HepG2 (cell line): ENCODE data around the gene CHRM2. TPM values are rescaled to one million over a fixed set of nuclear protein-coding genes. Genes with fewer than 3 reads are reported as not detected.

Experiments used
- ATAC-seq: fragments of 200-7000 bp; cut with Tn5 transposase; 3 replicates; pipeline ENCODE4 v1.9.1; 2020; ENCODE audit warnings: mild to moderate bottlenecking, moderate library complexity
- BruUV-seq: library from RNA; stranded (reverse); fragments of 400-500 nt; replicated peaks from 2 replicates; lab custom pipeline; 2021; lab: Mats Ljungman, UMichigan
- CTCF ChIA-PET: fragments of 300-600 bp; formaldehyde crosslinking; extraction: SDS; loops from one replicate; lab custom pipeline; 2021; ENCODE audit warnings: low total read pairs, inconsistent platforms, low intra/inter-chr PET ratio; lab: Yijun Ruan, JAX
- POLR2A ChIA-PET: fragments of 350-600 bp; sonication (Branson Sonifier 250); formaldehyde crosslinking; loops from one replicate; lab custom pipeline; 2020; ENCODE audit warnings: antibody characterized with exemption, inconsistent platforms; lab: Yijun Ruan, JAX
- DNase-seq: peaks from one replicate; pipeline ENCODE4 v3.0.0-alpha.2; 2015; ENCODE audit warnings: low spot score
- FAIRE-seq: peaks from 3 replicates; lab custom pipeline; 2011; peaks lifted over from hg19 to GRCh38; lab: Jason Lieb, UNC
- H2AFZ ChIP-seq: one replicate; pipeline ENCODE4 v1.6.1; 2011; ENCODE audit warnings: low read length, inconsistent platforms
- H3K27ac ChIP-seq: fragments of 300-600 bp; 3 replicates; pipeline ENCODE4 v1.8.0; 2011; ENCODE audit warnings: mixed run types, mild to moderate bottlenecking, mixed read lengths, low read length, inconsistent platforms; ENCODE audit not compliant: insufficient read depth; ENCODE audit errors: extremely low read length
- H3K27me3 ChIP-seq, 2 experiments: fragments of 200-600 bp in 1 of 2; 2 replicates in 1 of 2; 3 replicates in 1 of 2; pipeline versions ENCODE4 v1.6.0 to v1.8.0; 2011; ENCODE audit warnings: low read length in 2 of 2, mild to moderate bottlenecking in 2 of 2, moderate library complexity in 2 of 2, inconsistent platforms in 1 of 2; ENCODE audit not compliant: insufficient read depth in 2 of 2, control insufficient read depth in 1 of 2
- H3K36me3 ChIP-seq, 2 experiments: fragments of 200-600 bp in 1 of 2; replicated peaks in 1 of 2; 2 replicates in 1 of 2; 3 replicates in 1 of 2; pipeline versions ENCODE4 v1.5.1 to v1.8.0; 2011; ENCODE audit warnings: low read length in 2 of 2, inconsistent platforms in 1 of 2; ENCODE audit not compliant: insufficient read depth in 2 of 2, control insufficient read depth in 1 of 2
- H3K4me1 ChIP-seq: 2 replicates; pipeline ENCODE4 v1.5.1; 2012; ENCODE audit warnings: low read length, inconsistent platforms; ENCODE audit not compliant: insufficient read depth
- H3K4me2 ChIP-seq: 2 replicates; pipeline ENCODE4 v1.6.0; 2011; ENCODE audit warnings: low read depth, low read length, inconsistent platforms
- H3K4me3 ChIP-seq, 3 experiments: fragments of 200-600 bp in 1 of 3; sonication (generic), shearing (Covaris generic) in 1 of 3; replicated peaks in 1 of 3; 2 replicates each; pipeline ENCODE4 v1.5.1; 2011 to 2016; ENCODE audit warnings: low read length in 3 of 3, inconsistent platforms in 2 of 3, low read depth in 2 of 3, mild to moderate bottlenecking in 2 of 3, control low read depth in 1 of 3, mixed read lengths in 1 of 3; ENCODE audit not compliant: insufficient read depth in 1 of 3
- H3K79me2 ChIP-seq: one replicate; pipeline ENCODE4 v1.6.1; 2011; ENCODE audit warnings: low read length, inconsistent platforms; ENCODE audit not compliant: insufficient read depth
- H3K9ac ChIP-seq: 2 replicates; pipeline ENCODE4 v1.6.0; 2011; ENCODE audit warnings: mild to moderate bottlenecking, low read depth, low read length, inconsistent platforms; ENCODE audit not compliant: insufficient read depth
- H3K9me3 ChIP-seq: 2 replicates; pipeline ENCODE4 v1.5.1; 2012; ENCODE audit warnings: mild to moderate bottlenecking, low read length
- H4K20me1 ChIP-seq: 2 replicates; pipeline ENCODE4 v1.6.0; 2011; ENCODE audit warnings: inconsistent platforms, mild to moderate bottlenecking, low read length, moderate library complexity; ENCODE audit not compliant: insufficient read depth
- ATAD3A ChIP-seq: sonication (generic); formaldehyde crosslinking; IDR thresholded peaks from 2 replicates; pipeline ENCODE4 v1.4.0; 2020; ENCODE audit warnings: missing genetic modification reagents
- CBX2 ChIP-seq, 2 experiments: fragments of 200-600 bp in 1 of 2; sonication (generic); formaldehyde crosslinking in 1 of 2; IDR thresholded peaks; 2 replicates each; pipeline versions ENCODE4 v1.7.0 to v1.8.1; 2018 to 2022; ENCODE audit warnings: low read depth in 2 of 2, low read length in 1 of 2, mild to moderate bottlenecking in 1 of 2, missing genetic modification reagents in 1 of 2
- EP300 ChIP-seq, 3 experiments: sonication (generic) in 1 of 3; formaldehyde crosslinking in 1 of 3; IDR thresholded peaks; 2 replicates each; pipeline versions ENCODE4 v1.5.1 to v1.6.1; 2011 to 2020; ENCODE audit warnings: low read depth in 2 of 3, low read length in 2 of 3, borderline replicate concordance in 1 of 3, improper control_type of control experiment in 1 of 3, mild to moderate bottlenecking in 1 of 3, missing genetic modification reagents in 1 of 3, moderate library complexity in 1 of 3
- HNRNPLL ChIP-seq: fragments of 200-400 bp; formaldehyde crosslinking; IDR thresholded peaks from 2 replicates; pipeline ENCODE4 v1.6.1; 2017; ENCODE audit warnings: mild to moderate bottlenecking, low read depth, low read length; ENCODE audit not compliant: poor library complexity, severe bottlenecking
- KDM3A ChIP-seq: IDR thresholded peaks from 2 replicates; pipeline ENCODE4 v1.6.1; 2018; ENCODE audit warnings: low read depth, missing compliant biosample characterization
- KMT2B ChIP-seq: IDR thresholded peaks from 2 replicates; pipeline ENCODE4 v1.6.1; 2016; ENCODE audit warnings: missing genetic modification reagents, missing compliant biosample characterization
- MIXL1 ChIP-seq: IDR thresholded peaks from 2 replicates; pipeline ENCODE4 v1.6.1; 2016
- NFATC3 ChIP-seq: sonication (generic); formaldehyde crosslinking; IDR thresholded peaks from 2 replicates; pipeline ENCODE4 v1.5.1; 2020; ENCODE audit warnings: mild to moderate bottlenecking, missing genetic modification reagents
- NFKB2 ChIP-seq: sonication (generic); formaldehyde crosslinking; IDR thresholded peaks from 2 replicates; pipeline ENCODE4 v1.4.0; 2020; ENCODE audit warnings: missing genetic modification reagents, borderline replicate concordance
- RXRA ChIP-seq: sonication (generic); formaldehyde crosslinking; IDR thresholded peaks from 2 replicates; pipeline ENCODE4 v1.5.1; 2020; ENCODE audit warnings: missing genetic modification reagents
- SMARCE1 ChIP-seq: fragments of 450-650 bp; IDR thresholded peaks from 2 replicates; pipeline ENCODE4 v1.6.1; 2017; ENCODE audit warnings: borderline replicate concordance
- TARDBP ChIP-seq: sonication (generic); formaldehyde crosslinking; IDR thresholded peaks from 2 replicates; pipeline ENCODE4 v1.8.0; 2022; ENCODE audit warnings: mild to moderate bottlenecking, missing genetic modification reagents
- ZNF670 ChIP-seq: sonication (generic); formaldehyde crosslinking; IDR thresholded peaks from 2 replicates; pipeline ENCODE4 v1.8.0; 2022; ENCODE audit warnings: mild to moderate bottlenecking, missing genetic modification reagents, borderline replicate concordance
- WGBS: methylation state at CpG from one replicate; pipeline ENCODE4 v1.1.6; 2017; ENCODE audit warnings: low lambda C conversion rate; 5-methylcytosine and 5-hydroxymethylcytosine counted together
- in situ Hi-C: cut with HindIII; loops from 2 replicates; pipeline ENCODE4 v1.10.0; 2017; ENCODE audit warnings: low pct_unique_long_range_greater_than_20kb; ENCODE audit not compliant: extremely low pct_ligation_motif_present
- intact Hi-C: fragments of 100-400 bp; cut with micrococcal nuclease; formaldehyde crosslinking; loops from one replicate; pipeline ENCODE4 v1.10.0; 2022; ENCODE audit not compliant: unreplicated experiment
- polyA plus RNA-seq, 8 experiments: library from polyadenylated mRNA; depleted of rRNA in 3 of 8; stranded (reverse) in 7 of 8; unstranded in 1 of 8; fragments of >200 nt; fragmentation: Illumina TruSeq in 4 of 8; extraction: Trizol in 4 of 8; gene quantifications; 2 replicates each; pipeline versions ENCODE4 v1.2.1 to v1.2.3, GENCODE V29; 2011 to 2016; ENCODE audit warnings: low read depth in 4 of 8, missing spikeins in 1 of 8, mixed read lengths in 1 of 8; ENCODE audit not compliant: insufficient read depth in 1 of 8
- total RNA-seq, 5 experiments: library from RNA; depleted of rRNA; stranded (reverse); fragments of >200 nt; fragmentation: Illumina TruSeq; extraction: Trizol; gene quantifications; 2 replicates each; pipeline ENCODE4 v1.2.3, GENCODE V29; 2016; ENCODE audit warnings: low read depth in 1 of 5
- TF ChIP-seq, protein P1 (sequence below): sonication (generic); formaldehyde crosslinking; IDR thresholded peaks from 2 replicates; pipeline ENCODE4 v1.5.0; 2020; ENCODE audit warnings: missing genetic modification reagents

The CHRM2 gene
- total and polyA plus RNA-seq, 2 of the 13 experiments (the other 11 are each of a cell fraction or from before 2014, with no cell fraction given) = not detected

DNA sequence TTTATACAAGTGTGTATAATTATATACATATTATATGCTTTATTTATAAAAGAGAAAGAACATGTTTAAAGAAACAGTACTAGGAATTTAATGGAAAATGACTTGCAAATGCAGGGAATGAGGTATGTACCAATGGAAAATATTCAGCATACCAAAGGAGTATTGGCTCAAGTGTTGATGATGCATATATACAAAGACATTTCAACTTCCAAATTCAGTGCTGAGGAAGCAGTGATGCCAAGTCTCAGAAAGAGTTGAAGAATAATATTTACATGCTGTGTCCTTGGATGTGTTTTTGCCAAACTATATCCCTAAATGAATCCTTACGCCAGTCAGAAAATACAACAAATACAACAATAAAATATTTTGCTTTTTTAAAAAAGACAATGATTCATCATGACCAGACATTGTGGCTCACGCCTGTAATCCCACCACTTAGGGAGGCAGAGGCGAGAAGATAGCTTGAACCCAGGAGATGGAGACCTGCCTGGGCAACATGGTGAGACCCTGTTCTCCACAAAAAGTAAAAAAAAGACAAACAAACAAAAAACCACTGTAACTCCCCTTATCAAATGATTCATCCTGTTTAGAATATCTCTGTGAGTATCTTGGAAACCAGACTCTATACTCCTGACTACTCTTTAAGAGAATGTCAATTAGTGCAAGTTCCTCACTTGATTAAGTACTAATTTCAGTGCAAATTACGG is 157.2 kb downstream of the CHRM2 start (continued):
- TF ChIP-seq SMARCE1 = no peak
- no peak for TF ChIP-seq KMT2B (CRISPR knock-in tag)

DNA sequence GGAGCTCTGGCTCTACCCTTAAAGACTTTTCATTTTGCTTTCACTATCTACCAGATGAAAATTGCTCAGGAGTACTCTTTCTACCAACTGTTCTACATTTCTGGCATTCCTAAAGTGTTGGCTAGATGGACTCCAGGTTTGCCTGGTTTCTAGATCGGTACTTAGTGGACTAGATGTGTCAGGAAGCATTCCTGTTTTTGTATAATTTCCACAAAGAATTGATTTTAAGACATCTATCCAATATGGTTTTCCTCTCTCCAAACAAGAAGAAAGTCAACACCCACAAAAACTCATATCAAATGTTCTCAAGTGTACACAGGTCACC is 157.7 kb downstream of the CHRM2 start:
- Histone ChIP-seq H4K20me1 (no peaks in the 10 kb centered on the region), H3K9ac (no peak overlapping the region), H3K4me2 (no peak overlapping the region), H3K9me3 (no peaks in the 10 kb centered on the region), H3K27ac (no peak overlapping the region), H3K36me3 (no peaks in the 10 kb centered on the region)
- POLR2A ChIA-PET = no interaction called here
- intact Hi-C loops = no loop called here
- FAIRE-seq (no peak), ATAC-seq (no peak)
- 0% methylated on average over 1 of the region's 1 CpG for WGBS
- BruUV-seq = no TSS peak
- TF ChIP-seq NFATC3 (CRISPR knock-in tag) = no peak
- TF ChIP-seq MIXL1 (CRISPR knock-in tag) = no peak
- TF ChIP-seq NFKB2 (CRISPR knock-in tag) = no peak
- TF ChIP-seq, all 625 proteins: peak for 0
- no peak for DNase-seq
- Histone ChIP-seq H3K79me2 (no peaks in the 10 kb centered on the region), H3K27me3 (no peaks in the 10 kb centered on the region), H2AFZ (no peak overlapping the region), H3K4me3 (no peak overlapping the region), H3K4me1 (no peaks in the 10 kb centered on the region)
- CTCF ChIA-PET = no interaction called here
- in situ Hi-C loops = no loop called here

DNA sequence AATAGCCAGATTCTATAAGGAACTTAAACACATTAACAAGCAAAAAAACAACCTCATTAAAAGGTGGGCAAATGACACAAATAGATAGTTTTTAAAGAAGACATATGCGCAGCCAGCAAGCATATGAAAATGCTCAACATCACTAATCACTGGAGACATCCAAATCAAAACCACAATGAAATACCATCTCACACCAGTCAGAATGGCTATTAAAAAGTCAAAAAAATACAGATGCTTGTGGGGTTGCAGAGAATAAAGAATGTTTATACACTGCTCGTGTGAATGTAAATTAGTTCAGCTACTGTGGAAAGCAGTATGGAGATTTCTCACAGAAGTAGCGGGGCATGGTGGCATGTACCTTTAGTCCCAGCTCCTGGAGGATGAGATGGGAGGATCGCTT is 164.0 kb downstream of the CHRM2 start:
- WGBS = 9% methylated on average over 4 of the region's 4 CpGs
- no peak for TF ChIP-seq TARDBP (CRISPR knock-in tag)
- TF ChIP-seq ATAD3A (CRISPR knock-in tag) = no peak
- no peak for TF ChIP-seq ZNF670 (CRISPR knock-in tag)
- TF ChIP-seq, protein P1, sequence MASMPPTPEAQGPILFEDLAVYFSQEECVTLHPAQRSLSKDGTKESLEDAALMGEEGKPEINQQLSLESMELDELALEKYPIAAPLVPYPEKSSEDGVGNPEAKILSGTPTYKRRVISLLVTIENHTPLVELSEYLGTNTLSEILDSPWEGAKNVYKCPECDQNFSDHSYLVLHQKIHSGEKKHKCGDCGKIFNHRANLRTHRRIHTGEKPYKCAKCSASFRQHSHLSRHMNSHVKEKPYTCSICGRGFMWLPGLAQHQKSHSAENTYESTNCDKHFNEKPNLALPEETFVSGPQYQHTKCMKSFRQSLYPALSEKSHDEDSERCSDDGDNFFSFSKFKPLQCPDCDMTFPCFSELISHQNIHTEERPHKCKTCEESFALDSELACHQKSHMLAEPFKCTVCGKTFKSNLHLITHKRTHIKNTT (CRISPR knock-in tag) = no peak
- no peak for TF ChIP-seq CBX2 (IDR thresholded peaks at IDR 0.05; ENCODE audit: low read depth, low read length)
- TF ChIP-seq CBX2 (CRISPR knock-in tag; IDR thresholded peaks at IDR 0.05; ENCODE audit: low read depth) = no peak
- TF ChIP-seq HNRNPLL = no peak
- no peak for TF ChIP-seq EP300 (IDR thresholded peaks at IDR 0.05; ENCODE audit: low read depth in 2 of 2, low read length in 2 of 2)
- TF ChIP-seq EP300 (CRISPR knock-in tag; IDR thresholded peaks at IDR 0.05; ENCODE audit: borderline replicate concordance) = no peak
- TF ChIP-seq RXRA = no peak
- TF ChIP-seq KDM3A (CRISPR knock-in tag) = no peak

More for the DNA sequence above, 164.0 kb downstream of the CHRM2 start:
- Histone ChIP-seq H3K27ac (no peak overlapping the region), H3K4me3 (no peak overlapping the region), H3K27me3 (no peaks in the 10 kb centered on the region), H3K9me3 (no peaks in the 10 kb centered on the region), H3K36me3 (no peaks in the 10 kb centered on the region), H3K9ac (no peak overlapping the region), H4K20me1 (no peaks in the 10 kb centered on the region), H3K79me2 (no peaks in the 10 kb centered on the region), H3K4me1 (no peaks in the 10 kb centered on the region), H3K4me2 (no peak overlapping the region), H2AFZ (no peak overlapping the region)
- in situ Hi-C loops = no loop called here
- no peak for FAIRE-seq
- intact Hi-C loops = no loop called here
- BruUV-seq = no TSS peak
- DNase-seq = no peak
- no peak for ATAC-seq
- CTCF ChIA-PET = no interaction called here
- POLR2A ChIA-PET = no interaction called here
